Uterus (tissue), 4 donors: ENCODE results near the gene ANKRD13B. TPM values are rescaled to one million over a fixed set of nuclear protein-coding genes. Genes with fewer than 3 reads are reported as not detected.
A peak's percentile ranks its signal among the peaks of the same experiment; 100 is the strongest.

Experiments used
- DNase-seq, 2 donors: peaks; one replicate each; pipeline ENCODE4 v3.0.0-alpha.2; 2019 to 2020
- H3K27ac ChIP-seq, 2 donors: fragments of 200-600 bp; sonication (generic); 1 replicate in 1 of 2; 2 replicates in 1 of 2; pipeline ENCODE4 v1.5.1; 2016 to 2018
- H3K27me3 ChIP-seq, 2 donors: fragments of 200-600 bp; sonication (generic); one replicate each; pipeline ENCODE4 v1.5.1; 2018 to 2019; ENCODE audit warnings: control low read depth in 1 of 2
- H3K36me3 ChIP-seq, 2 donors: fragments of 200-600 bp; sonication (generic); one replicate each; pipeline ENCODE4 v1.5.1; 2019; ENCODE audit warnings: control low read depth in 1 of 2
- H3K4me1 ChIP-seq, 2 donors: fragments of 200-600 bp; sonication (generic); one replicate each; pipeline ENCODE4 v1.5.1; 2018 to 2019; ENCODE audit warnings: control low read depth in 1 of 2
- H3K4me3 ChIP-seq, 2 donors: fragments of 200-600 bp; sonication (generic); 1 replicate in 1 of 2; 2 replicates in 1 of 2; pipeline ENCODE4 v1.5.1; 2018 to 2019; ENCODE audit warnings: mild to moderate bottlenecking in 1 of 2
- H3K9me3 ChIP-seq, 2 donors: fragments of 200-600 bp; sonication (generic); one replicate each; pipeline ENCODE4 v1.5.1; 2019; ENCODE audit warnings: control low read depth in 1 of 2
- CTCF ChIP-seq, 4 experiments: fragments of 200-600 bp in 2 of 4; fragments of 450-650 bp in 2 of 4; sonication (generic) in 2 of 4; IDR thresholded peaks; one replicate each; pipeline ENCODE4 v1.5.1; 2016 to 2019; ENCODE audit warnings: antibody characterized with exemption in 4 of 4, mild to moderate bottlenecking in 2 of 4, moderate library complexity in 1 of 4
- POLR2A ChIP-seq, 2 donors: fragments of 450-650 bp; IDR thresholded peaks; one replicate each; pipeline ENCODE4 v1.6.1; 2016; ENCODE audit warnings: antibody characterized with exemption in 2 of 2, mild to moderate bottlenecking in 1 of 2, moderate library complexity in 1 of 2
- intact Hi-C: fragments of 100-400 bp; cut with DNase I; formaldehyde crosslinking; loops from one replicate; pipeline ENCODE4 v1.15.1; 2023; ENCODE audit warnings: low total_unique reads
- total RNA-seq, 4 donors: library from RNA; depleted of rRNA in 3 of 4; stranded (reverse); fragments of >200 nt in 3 of 4; gene quantifications; one replicate each; pipeline versions ENCODE4 v1.1.0 to v1.2.4, GENCODE V29; 2014 to 2023
- donor health status: DM: yes; HTN: yes; CAD: no.

The ANKRD13B gene
- total RNA-seq, 4 donors from 2014 or later = 2.8 to 17.0 (median 12.7) TPM

DNA sequence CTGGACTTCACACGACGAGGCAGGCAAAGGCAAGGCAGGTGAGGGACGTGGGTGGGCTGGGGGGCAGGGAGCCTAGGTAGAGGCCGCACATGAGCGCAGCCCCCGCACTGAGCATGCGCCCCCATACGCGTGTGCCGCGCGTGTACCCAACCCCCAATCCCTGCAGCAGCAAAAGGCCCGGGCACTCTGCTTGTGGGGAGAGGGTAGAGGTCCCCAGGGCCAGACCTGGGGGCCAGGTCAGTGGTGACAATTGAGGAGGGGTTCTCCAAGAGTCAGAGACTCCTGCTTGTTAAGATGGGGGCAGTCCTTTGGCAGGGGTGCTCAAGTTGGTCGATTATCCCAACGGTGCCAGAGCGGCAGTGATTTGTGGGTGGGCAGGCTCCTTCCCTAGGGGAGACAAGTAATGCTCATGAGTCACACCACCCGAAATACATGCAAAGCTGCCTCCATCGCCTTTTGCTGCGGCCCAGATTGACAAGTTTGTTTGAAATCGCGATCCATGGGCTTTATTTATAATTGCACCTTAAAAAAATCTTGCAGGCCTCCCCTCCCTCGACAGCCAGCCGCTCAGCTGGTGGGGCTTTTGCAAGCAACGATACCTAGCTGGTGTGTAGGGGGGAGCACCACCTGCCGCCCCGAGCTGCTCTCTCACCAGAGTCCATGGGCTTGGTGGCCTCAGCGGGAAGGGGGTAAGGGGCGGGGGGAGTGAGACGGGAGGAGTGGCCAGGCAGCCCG, 2.4 kb upstream of the ANKRD13B start:
- H3K27ac ChIP-seq = peak overlapping the region; percentile 84 to 89
- intact Hi-C loops = no loop called here
- no peaks in the 10 kb centered on the region for H3K9me3 ChIP-seq
- no peak for TF ChIP-seq POLR2A (IDR thresholded peaks at IDR 0.05)
- no peak for TF ChIP-seq CTCF (IDR thresholded peaks at IDR 0.05)
- no peaks in the 10 kb centered on the region for H3K27me3 ChIP-seq
- no peaks in the 10 kb centered on the region for H3K36me3 ChIP-seq
- H3K4me1 ChIP-seq = peaks cover 0 to 29% of the 10 kb centered on the region in 2 donors
- H3K4me3 ChIP-seq = peak overlapping the region; percentile 32 to 40
- peak; percentile 52 to 54 for DNase-seq

- Histone ChIP-seq H3K9me3 (no peaks in the 10 kb centered on the region), H3K27me3 (no peaks in the 10 kb centered on the region), H3K36me3 (no peaks in the 10 kb centered on the region), H3K27ac (peak overlapping the region; percentile 84 to 89), H3K4me3 (peak overlapping the region; percentile 16 to 26), H3K4me1 (peaks cover 0 to 29% of the 10 kb centered on the region in 2 donors)
- intact Hi-C loops = no loop called here
- DNase-seq = peak; percentile 77 to 80
- TF ChIP-seq POLR2A (IDR thresholded peaks at IDR 0.05) = no peak
- no peak for TF ChIP-seq CTCF (IDR thresholded peaks at IDR 0.05)
These were observed 1.7 kb upstream of the ANKRD13B start for GRCh38 chr17:29591146-29591736.

DNA sequence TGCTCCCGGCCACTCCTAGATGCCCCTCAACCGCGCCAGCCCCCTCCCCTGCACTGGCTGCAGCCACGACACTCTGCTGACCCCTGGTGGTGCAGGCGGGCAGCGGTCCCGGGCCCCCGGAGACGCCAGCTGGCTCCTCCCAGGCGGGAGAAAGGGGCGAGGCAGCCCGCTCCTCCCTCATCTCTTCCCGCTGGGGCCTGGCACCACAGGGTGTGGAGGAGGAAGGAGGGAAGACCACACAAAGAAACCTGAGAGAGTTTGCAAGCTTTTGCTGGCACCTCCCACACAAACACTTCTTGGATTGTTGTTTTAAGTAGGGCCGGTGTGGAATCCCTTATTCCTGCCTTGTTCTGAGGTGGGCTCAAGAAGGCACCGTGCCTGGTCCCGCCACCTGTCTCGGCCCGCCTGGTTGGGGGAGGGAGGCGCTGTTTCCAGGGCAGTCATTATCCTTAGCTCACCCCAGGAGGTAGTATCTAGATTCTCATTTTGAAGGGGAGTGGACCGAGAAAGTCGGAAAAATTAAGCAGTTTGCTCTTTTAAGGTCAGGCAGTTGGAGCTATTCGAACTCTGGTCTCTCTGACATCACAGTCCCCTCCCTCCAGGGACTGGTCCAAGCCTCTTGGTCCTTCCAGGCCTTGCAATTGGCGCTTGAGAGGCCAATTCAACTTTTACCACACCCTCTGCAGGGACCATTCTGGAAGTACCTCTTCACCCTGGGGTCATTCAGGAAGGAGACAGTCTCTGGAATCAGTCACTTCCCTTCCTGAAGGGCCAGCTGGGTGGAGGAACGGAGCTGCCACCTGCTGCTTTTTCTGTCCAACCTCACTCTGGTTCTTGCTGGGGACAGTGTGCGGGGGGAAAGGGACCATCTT, 959 bp upstream of the ANKRD13B start:
- intact Hi-C loops = no loop called here
- Histone ChIP-seq H3K4me1 (peaks cover 0 to 29% of the 10 kb centered on the region in 2 donors), H3K27me3 (no peaks in the 10 kb centered on the region), H3K27ac (peak overlapping the region; percentile 84 to 89), H3K4me3 (peak overlapping the region; percentile 16 to 26), H3K36me3 (no peaks in the 10 kb centered on the region), H3K9me3 (no peaks in the 10 kb centered on the region)
- DNase-seq = peak; percentile 89 to 91
- TF ChIP-seq CTCF (IDR thresholded peaks at IDR 0.05) = peak; percentile 95 to 97 (median 96)
- TF ChIP-seq POLR2A (IDR thresholded peaks at IDR 0.05) = peak; percentile 17 to 18

DNA sequence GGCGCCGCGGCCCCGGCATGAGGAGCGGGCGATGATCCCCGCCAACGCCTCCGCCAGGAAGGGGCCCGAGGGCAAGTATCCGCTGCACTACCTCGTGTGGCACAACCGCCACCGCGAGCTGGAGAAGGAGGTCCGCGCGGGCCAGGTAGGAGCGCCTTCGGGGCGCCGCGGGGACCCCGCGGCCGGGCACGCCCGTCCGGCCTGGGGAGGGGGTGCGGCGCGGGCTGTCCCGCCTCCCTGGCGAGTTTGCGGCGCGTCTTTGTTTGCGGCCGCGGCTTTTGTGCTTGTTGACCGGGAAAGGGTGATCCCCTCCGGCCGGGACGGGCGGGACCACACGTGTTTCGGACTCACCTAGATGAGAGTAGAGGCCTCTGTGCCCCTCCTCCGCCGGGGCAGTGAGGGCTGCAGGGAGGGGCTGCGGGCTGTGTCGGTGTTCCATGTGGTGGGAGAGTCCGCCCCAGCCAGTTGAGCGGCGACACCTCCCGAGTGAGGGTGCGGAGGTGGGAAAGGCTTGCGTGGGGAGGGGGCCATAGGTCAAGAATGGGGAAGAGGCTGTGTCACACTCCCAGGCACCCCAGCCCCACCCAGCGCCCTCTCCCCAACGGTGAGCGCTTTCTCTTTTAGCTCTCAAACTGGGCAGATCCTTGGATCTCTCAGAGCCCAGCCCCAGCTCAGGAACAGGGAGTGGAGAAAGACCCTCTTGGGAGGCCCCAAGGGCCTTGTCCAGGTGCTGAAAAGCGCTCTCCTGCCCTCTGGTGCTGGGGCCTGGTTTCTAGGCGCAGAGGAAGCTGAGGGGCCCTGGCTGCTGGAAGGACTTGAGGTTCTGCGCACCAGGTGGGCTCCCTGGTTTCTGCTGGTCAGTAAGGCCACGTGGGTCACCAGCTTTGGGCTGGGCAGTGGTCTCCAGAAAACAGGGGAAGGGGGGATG, 923 bp downstream of the ANKRD13B start:
- TF ChIP-seq CTCF (IDR thresholded peaks at IDR 0.05) = no peak
- TF ChIP-seq POLR2A (IDR thresholded peaks at IDR 0.05) = no peak
- H3K27me3 ChIP-seq = no peaks in the 10 kb centered on the region
- H3K36me3 ChIP-seq = no peaks in the 10 kb centered on the region
- H3K4me3 ChIP-seq = peak overlapping the region; percentile 27 to 66
- peaks cover 0 to 23% of the 10 kb centered on the region in 2 donors for H3K4me1 ChIP-seq
- DNase-seq = peak; percentile 26 to 28
- intact Hi-C loops = no loop called here
- H3K27ac ChIP-seq = peak overlapping the region in 1 of 2 donors; percentile 89
- no peaks in the 10 kb centered on the region for H3K9me3 ChIP-seq
